GM19324 (cell line): Measurements from ENCODE around the gene BNC2.

Experiments used
- ATAC-seq: cut with Tn5 transposase; IDR thresholded peaks from one replicate; pipeline ENCODE4 v1.9.1; 2021; ENCODE audit warnings: mild to moderate bottlenecking, moderate library complexity; ENCODE audit not compliant: unreplicated experiment, low FRiP score

The BNC2 gene

DNA sequence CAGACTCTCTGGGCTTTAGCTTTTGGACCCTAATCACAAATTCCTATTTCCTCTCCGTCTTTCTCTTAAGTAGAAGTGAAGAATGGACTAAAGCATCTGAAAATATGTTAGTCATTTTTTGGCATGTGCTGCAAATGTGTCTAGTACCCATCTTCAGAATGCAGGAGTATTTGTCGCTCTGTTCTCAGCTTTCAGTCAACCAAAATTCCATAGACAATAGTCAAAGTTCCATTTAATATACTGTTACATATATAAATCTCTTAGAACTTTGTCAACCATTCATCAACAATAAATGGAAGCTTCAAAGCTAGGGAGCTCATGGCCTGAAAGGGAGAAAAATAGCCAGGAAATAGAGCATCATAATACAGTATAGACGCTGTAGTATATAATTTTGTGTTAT lies 509.4 kb downstream of the BNC2 start:
- ATAC-seq, result no peak

- no peak for ATAC-seq
Observed at GRCh38 chr9:16360247-16360646, 510.2 kb downstream of the BNC2 start.
